ENCODE measurements around the gene CDK15.

- TF ChIP-seq CTCF (IDR thresholded peaks at IDR 0.05 in 4 of 5, conservative IDR thresholded peaks at IDR 0.05 in 1 of 5) (no peak), POLR2A (IDR thresholded peaks at IDR 0.05) (no peak)
Observed at GRCh38 chr2:201761101-201761500, 45.2 kb upstream of the CDK15 start.

Data from gastrocnemius medialis (tissue), 4 donors.